HG03457 (cell line): ENCODE data around the gene TUSC1.
"Not testable (repeated sequence)": the region's sequence is repeated elsewhere in the genome, so short reads cannot be mapped to it uniquely, and the experiment has no call there.

Experiments used
- ATAC-seq: cut with Tn5 transposase; IDR thresholded peaks from one replicate; pipeline ENCODE4 v1.9.1; 2021; ENCODE audit warnings: moderate number of reproducible peaks; ENCODE audit not compliant: unreplicated experiment

Gene TUSC1

DNA sequence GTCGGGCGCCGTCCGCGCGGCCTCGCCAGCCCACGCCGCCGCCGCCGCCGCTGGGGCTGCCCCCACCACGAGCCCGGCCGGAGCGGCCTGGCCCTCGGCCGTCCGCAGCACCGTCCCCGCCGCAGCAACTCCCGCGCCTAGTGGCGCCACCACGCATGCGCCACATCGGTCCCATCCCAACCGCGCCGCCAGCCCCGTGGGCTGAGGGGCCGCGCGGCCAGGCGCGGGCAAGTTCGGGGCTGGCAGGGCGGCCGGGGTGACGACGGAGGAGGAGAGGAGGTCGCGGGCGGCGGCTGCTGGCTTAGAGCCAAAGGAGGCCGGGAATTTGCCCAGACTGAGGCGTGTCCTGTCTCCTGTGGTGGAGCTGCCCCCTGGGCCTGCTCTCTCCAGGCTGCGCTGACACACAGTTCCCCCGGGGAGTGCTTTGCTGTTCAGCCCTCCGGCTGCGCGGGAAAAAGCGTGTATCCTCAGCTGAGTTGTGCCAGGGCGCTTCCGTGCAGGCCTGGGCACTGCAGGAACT is at the start of gene TUSC1:
Gene TUSC1, minus strand, starts transcription at position 298 of the 520 bp plus-strand sequence. Its CDS starts 132 bp downstream, at position 166.
- ATAC-seq = no peak

DNA sequence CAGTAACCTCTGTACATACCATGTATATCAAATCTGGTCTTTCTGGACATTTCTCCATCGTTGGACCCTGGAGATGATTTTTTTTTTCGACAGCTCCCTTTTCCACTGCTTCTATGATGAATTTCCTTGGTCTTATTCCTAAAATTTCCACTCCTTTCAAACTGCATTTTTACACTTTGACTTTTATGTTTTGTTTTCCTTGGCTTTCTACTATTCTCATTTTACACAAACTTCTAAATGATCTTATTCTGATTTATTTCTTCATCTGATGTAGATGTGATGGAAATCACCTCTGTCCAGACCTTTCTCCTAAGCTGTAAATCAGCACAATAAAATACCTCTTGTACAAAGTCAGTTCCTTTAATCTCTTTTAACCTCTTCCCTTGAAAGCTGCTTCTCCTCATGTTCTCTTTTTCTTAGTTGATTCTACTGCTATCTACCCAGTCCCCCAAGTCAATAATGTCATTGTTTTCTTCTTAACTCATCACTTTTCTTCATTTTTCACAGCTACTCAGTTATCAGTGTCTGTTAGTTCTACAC is 48.7 kb upstream of the TUSC1 start:
- ATAC-seq = no peak

DNA sequence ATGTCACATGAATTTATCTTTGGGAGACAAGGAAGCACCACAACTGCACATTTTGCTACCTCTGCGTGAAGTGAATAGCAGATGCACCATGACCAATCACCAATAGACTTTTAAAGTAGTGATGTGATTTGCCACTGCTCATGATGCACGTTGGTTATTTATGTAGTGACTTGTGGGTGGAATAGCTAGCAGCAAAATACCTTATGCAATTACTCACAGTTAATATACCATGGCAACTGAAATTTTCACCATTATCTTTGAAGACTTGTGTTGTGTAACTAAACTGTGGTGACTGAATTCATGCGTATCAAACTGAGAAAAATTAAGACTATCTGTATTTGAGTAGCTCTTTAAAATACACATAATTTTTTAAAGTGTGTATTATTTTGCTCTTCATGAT is 46.2 kb upstream of the TUSC1 start:
- ATAC-seq = no peak

DNA sequence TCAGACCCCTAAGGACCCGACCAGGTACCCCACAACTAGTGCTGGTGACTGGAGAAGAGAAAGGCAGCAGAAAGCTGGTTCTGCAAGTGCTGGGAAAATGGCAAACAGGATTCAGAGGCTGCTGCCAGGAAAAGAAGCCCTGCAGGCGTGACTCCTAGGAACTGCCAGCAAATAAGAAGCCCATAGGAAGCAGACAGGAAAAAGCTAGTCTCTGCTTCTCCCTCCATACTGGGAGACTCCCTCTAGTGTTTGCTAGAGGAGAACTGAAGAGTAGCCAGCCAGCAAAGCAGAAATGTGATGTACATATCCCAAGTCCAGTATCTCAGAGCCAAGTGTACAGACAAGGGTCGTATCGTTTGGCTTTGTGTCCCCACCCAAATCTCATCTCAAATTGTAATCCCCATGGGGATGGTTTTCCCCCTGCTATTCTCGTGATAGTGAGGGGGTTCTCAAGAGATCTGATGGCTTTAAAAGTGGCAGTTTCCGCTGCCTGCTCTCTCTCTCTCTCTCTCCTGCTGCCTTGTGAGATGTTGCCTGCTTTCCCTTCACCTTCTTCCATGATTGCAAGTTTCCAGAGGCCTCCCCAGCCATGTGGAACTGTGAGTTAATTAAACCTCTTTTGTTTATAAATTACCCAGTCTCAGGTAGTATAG is 38.1 kb upstream of the TUSC1 start:
- no peak for ATAC-seq

DNA sequence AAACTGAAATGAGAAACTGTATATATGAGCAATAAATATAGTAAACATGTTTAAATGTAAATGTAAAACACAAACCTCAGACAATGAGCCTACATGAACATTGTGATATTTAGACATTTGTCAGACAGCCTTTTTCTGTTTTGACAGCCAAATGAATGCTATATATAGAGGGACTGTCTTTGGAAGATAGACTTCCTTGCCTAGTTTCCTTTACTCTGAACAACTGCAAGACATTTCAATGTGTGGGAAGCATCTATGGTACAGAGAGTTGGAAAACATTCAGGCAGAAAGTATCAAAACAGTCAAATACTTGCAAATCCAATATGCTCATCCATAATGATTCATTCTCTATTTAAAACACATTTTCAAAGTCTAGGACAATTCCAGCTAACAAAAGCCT is 31.7 kb upstream of the TUSC1 start:
- ATAC-seq = no peak

DNA sequence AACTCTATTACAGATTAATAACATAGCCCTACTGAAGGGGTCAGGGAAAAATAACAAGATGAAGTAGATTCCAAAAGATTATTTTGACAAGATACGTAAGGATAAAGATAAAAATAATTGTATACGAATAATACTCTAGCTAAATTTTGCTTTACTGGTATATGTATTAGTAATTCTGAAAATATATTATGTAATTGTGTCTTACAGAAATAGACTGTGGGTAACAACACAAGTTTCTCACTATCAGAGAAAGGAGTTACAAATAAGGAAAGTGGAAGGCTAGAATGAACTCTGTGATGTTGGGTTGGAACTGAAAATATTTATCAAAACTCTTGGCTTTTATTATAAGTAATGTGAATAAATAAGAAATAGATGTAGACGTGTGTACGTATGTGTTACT is 26.6 kb upstream of the TUSC1 start:
- no peak for ATAC-seq

DNA sequence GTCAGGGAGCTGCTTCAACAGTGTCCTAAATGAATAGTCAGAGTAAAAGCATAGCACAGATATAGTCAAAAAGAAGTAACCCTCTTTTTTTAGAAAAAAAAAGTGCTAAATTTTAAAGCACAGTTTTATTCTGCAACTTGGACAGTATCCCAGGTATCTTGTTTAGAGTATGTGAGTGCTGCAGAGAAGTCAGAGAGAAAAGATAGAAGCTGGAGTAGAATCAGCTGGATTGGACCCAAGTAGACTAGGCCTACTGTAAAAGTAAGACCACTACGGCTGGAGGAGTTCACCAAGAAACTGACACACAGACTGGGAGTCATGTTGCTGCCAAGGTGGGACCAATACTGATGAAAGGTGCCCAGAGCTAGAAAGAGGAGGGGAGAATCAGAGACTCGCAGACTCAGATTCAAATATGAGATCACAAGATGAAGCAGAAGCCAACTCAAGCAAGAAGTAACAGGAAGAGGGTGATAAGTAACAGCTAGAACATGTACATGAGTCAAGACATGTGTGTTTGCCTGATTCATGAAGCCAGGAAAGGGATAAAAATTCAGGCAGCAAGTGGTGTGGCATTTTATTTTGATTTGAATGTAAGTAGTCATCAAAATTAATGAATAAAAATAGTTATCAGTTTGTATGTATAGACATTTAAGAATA is 25.6 kb upstream of the TUSC1 start:
- ATAC-seq = no peak

DNA sequence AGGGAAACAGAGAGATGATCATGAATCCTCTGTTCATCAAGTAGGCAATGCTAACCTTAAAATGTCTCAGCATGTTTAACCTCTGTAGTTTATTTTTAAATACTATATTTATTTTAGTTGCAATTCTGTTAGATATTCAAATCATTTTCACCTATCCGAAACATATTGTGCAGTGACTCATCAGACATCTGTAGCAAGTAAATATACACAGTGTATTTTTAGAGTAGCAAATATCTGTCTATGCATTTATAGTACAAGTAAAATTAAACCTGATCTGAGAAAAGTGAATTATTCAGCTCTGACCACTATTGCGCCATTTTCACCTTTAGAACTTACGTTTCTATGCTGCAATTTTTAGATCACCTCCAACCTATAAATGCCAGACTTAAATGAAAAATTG is 24.3 kb upstream of the TUSC1 start:
- ATAC-seq = no peak

DNA sequence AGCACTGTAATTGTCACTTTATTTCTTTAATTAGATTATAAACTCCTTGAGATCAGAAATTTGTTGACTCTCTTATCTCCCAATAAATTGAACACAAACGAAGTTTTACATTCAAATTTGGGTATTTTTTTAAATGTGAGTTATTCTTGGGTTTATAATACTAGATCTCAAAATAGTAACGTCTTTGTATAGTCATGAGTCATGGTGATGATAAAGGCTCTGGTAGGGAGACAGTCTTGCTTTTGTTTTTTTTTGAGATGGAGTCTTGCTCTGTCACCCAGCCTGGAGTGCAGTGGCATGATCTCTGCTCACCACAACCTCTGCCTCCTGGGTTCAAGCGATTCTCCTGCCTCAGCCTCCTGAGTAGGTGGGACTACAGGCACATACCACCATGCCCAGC is 22.7 kb upstream of the TUSC1 start:
- ATAC-seq = not testable (repeated sequence)

DNA sequence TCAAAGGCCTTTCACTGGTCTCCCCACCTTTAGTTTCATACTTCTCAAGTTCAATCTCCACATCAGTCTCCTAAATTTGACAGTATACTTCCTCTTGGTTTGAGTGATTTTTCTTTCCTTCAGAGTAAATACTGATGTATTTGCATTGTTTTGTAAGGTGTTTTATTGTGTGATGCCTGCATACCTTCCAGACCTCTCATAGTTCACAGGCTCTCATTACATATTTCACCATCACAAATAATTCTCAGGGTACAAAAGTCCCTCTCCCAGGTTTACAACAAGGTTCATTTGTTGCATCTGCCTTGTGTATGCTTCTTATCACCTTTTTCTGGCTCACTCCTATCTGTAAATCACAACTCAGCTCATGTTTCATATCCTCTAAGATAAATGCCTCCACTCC is 22.2 kb upstream of the TUSC1 start:
- no peak for ATAC-seq

DNA sequence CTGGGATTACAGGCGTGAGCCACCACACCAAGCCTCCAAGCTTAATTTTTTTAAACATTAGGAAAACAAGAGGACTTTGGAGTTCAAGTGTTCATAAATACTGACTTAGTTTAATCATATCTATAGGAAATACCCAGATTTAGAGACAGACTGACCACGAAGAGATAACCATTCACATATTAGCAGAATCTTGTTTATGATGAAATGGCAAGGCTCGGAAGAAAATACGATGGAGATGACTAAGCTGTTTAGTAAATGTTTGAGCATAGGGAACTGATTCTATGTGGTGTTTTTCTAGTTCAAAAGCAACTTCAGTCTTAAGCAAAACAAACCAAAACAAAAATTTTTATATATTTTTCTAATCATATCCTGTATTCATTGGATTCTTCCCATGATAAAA is 13.5 kb upstream of the TUSC1 start:
- ATAC-seq = no peak

DNA sequence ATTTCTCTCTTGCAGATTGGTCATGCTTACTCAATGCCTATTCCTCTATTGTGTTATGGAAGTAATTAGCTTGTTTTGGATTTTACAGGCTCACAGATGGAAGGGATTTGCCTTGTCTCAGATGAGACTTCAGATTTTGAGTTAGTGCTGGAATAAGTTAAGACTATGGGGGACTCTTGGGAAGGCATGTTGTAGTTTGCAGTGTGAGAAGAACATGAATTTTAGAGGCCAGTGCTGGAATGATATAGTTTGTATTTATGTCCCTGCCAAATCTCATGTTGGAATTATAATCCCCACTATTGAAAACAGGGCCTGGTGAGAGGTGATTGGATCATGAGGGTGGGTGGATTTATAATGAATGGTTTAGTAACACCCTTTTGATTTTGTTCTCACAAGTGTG is 6.1 kb upstream of the TUSC1 start:
- no peak for ATAC-seq

DNA sequence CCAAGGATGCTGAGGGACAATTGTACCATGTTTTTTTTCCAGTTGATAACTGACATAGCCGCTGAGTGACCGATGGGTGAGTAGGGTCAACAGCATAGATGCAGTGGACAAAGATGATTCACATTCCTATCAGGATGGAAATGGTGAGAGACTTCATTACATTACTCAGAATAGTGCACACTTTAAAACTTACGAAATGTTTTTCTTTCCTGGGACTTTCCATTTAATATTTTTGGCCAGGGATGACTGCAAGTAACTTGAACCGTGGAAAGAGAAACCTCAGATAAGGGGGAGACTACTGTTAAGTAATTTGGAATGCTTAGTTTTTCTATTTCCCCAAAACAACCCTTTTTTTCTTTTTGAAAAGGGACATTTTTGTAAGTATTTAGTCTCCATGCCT is 3.0 kb upstream of the TUSC1 start:
- ATAC-seq = no peak

DNA sequence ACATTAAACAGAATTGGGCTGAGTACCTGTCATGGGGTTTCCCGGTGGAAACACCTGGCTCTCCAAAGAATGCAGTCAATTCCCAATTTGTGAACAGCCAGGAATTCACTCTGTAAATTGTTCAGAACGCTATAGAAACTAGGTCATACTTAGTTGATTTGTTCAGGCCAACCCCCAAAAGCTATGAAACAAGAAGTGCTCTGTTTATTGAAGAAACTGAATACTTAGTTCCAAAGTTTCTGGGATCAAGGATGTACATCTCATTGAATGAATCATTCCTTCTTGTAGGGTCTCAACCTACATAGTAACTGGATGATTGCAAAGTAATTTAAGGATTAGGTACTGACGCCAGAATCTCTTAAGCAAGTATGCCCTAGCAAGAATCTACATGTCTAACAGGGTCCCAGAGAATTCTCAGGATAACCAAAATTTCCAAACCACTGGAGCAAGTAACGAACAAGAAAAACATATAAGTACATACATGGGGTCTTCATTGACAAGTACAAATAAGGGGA is 659 bp upstream of the TUSC1 start:
- ATAC-seq = no peak

DNA sequence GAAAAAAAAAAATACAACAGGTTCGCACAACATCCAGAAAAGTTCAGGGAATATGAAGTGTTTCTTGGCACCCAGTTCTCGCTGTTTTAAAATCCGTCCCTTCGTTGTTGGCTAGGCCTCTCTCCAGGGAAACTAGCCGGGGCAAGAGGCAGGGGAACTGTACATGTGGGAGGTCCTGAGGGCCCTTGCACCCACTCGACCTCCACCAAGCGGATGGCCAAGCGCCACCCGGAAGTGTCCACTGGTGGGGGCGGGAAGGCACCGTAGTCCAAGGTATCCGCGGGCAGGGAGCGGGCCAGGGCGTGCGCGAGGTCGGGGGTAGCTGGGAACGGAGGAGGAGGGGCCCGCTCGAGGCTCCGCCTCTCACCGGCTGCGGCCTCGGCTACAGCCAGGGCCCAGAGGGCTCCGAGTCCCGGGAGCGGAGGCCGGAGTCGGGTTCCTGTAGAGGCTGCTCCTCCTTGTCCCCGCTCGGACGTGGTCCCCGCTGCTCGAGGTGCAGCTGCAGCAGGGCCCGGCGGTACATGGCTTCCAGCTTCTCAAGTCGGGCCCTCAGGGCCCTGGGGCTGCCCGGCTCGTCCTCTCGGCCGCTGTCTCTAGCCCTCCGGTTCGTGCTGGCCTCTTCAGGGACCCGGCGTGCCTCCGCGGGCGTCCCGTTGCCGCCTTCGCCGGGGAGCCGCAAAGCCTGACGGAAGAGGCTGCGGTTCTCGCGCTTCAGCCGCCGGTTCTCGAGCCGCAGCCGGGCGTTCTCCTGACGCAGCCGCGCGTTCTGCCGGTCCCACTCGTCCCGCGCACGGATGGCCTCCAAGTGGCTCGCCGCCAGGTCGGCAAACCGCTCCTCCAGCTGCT is 720 bp downstream of the TUSC1 start:
- no peak for ATAC-seq

DNA sequence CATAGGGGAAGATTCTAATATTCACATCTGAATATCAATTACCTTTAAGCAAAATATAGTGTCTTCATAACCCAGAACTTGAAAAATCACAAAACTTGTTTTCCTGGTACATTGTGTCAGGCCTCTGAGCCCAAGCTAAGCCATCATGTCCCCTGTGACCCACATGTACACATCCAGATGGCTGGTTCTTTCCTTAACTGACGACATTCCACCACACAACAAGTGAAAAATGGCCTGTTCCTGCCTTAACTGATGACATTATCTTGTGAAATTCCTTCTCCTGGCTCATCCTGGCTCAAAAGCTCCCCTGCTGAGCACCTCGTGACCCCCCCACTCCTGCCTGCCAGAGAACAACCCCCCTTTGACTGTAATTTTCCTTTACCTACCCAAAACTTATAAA is 2.4 kb downstream of the TUSC1 start:
- not testable (repeated sequence) for ATAC-seq

DNA sequence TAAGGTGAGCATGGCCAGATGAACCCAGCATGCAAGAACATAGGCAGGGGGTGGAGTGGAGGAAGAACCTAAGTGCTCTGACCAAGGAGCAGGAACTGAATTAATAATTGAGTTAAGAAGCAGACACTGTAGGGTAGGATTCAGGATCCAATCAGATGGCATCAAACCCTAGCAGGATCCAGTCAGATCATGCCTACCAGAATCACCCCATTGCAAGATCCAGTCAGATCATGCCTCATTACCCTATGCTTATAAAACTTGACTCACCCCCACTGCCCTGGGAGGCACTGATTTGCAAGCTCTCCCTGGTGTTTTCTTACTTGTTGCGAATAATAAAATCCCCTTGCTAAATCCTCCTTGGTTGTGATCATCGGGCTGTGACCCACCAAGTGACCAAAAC is 19.7 kb downstream of the TUSC1 start:
- ATAC-seq = no peak

DNA sequence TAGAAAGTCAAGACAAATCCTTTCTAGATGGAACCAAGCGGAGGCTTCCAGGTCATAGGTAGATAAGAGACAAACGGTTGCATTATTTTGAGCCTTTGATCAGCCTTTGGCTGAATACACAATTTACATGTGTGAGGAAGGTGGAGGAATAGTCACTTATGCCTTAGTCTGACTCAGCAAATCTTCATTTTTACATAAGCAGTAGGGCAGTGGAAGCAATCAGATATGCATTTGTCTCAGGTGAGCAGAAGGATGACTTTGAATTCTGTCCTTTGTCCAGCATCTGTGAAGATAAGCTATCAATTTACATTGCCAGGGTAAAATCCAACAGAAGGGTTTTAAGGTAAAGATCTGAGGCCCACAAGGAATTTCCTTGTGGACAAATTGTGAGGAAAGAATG is 23.8 kb downstream of the TUSC1 start:
- no peak for ATAC-seq

DNA sequence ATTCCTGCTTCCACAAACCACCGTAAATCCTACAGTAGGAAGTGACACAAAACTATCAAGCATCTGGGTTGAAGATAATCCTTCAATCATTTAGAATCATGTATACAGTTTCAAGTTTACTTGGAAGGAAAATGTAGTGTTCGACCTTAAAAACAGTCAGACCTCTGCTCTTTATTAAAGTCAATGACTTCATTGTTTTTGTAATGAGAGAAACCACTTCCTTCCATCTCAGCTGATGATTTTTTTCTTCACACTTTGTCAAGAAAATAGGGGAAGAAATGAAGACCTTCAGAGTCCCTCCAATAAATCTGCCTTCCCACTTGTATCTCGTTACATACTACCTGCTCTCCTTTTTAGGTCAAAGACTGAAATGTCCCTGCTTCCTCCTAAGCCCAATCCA is 30.1 kb downstream of the TUSC1 start:
- no peak for ATAC-seq

DNA sequence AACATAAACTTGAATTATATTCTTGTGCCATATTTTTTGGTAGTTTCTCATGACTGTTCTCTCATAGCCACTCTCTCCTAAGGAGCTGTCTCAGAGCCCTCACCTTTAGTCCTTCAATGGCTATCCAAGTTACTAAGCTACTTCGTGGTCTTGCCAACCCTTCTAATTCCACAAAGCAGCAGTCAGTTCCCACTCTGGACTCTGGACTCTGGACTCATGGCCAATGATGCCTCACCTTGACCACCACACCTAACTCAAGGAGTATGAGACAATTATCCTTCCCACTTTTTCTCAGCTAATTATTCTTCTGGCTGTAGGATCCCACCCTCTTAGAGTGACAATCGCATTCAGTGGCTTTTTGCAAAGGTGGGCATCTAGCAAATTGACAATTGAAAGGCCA is 42.2 kb downstream of the TUSC1 start:
- no peak for ATAC-seq

DNA sequence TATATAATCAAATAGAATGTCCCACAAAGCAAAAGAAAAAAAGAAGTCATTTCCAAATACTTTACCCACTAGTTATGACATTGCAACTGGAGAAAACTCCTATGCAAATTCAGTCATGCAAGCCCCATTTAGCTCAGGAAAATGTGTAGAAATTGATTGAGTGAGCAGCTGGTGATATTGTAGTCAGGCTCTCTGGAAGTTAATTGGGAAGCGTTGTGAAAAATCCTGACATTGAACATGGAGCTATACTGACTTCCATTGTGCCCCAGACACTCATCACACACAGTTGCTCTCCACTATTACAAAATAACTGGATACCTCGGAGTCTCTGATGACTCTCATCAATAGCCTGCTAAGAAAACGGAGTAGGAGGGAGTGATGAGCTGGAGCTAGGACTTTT is 49.0 kb downstream of the TUSC1 start:
- ATAC-seq = no peak
